ENCODE measurements around the gene C5orf47. TPM values are rescaled to one million over a fixed set of nuclear protein-coding genes. Genes with fewer than 3 reads are reported as not detected.
A peak's percentile ranks its signal among the peaks of the same experiment; 100 is the strongest.

C5orf47 gene
- polyA plus RNA-seq, 1 donor (not counting 4 experiments of a cell fraction or from before 2014, with no cell fraction given), result 0.03 TPM

- Histone ChIP-seq H2AFZ (ENCODE audit: control insufficient read depth, low read length) (peak overlapping the region; percentile 91), H3K36me3 (ENCODE audit: control insufficient read depth in 2 of 2, extremely low read depth in 1 of 2, insufficient read depth in 2 of 2, low read length in 2 of 2) (no peaks in the 10 kb centered on the region), H3K4me3 (ENCODE audit: control insufficient read depth in 2 of 3, extremely low read depth in 1 of 3, insufficient read depth in 2 of 3, low read depth in 1 of 3, low read length in 3 of 3) (peak overlapping the region; percentile 16 to 64 (median 50)), H3K9me1 (ENCODE audit: control insufficient read depth, extremely low read depth, insufficient read depth, low read length) (no peaks in the 10 kb centered on the region), H3K4me2 (ENCODE audit: control insufficient read depth, extremely low read depth, insufficient read depth, low read depth, low read length) (peak overlapping the region; percentile 87), H4K20me1 (ENCODE audit: control insufficient read depth, extremely low read depth, insufficient read depth, low read length) (no peaks in the 10 kb centered on the region), H3K9me3 (ENCODE audit: control insufficient read depth, low read depth, low read length) (no peaks in the 10 kb centered on the region), H3K27me3 (ENCODE audit: control insufficient read depth, extremely low read depth, insufficient read depth, low read length) (no peaks in the 10 kb centered on the region), H3K79me2 (ENCODE audit: control insufficient read depth, insufficient read depth, low read length) (no peaks in the 10 kb centered on the region), H3K27ac (ENCODE audit: control insufficient read depth, insufficient read depth, low read length) (no peak overlapping the region), H3K4me1 (ENCODE audit: control insufficient read depth, extremely low read depth, insufficient read depth, low read length) (peaks cover 5% of the 10 kb centered on the region), H3K9ac (ENCODE audit: control insufficient read depth, extremely low read depth, insufficient read depth, low read length) (peak overlapping the region; percentile 3)
- FAIRE-seq, result no peak
- TF ChIP-seq CTCF (optimal IDR thresholded peaks at IDR 0.05 in 1 of 3, IDR thresholded peaks at IDR 0.05 in 1 of 3, conservative IDR thresholded peaks at IDR 0.05 in 1 of 3; ENCODE audit: extremely low read depth in 1 of 3, insufficient read depth in 2 of 3, low read length in 3 of 3) (peak; percentile 88 to 89 (median 88)), EZH2 (IDR thresholded peaks at IDR 0.05; ENCODE audit: low read length) (no peak)
- dilution Hi-C loops (cut with MboI; ENCODE audit: extremely low pct_ligation_motif_present, low sequenced_read_pairs), result no loop called here
- peak; percentile 33 for DNase-seq (ENCODE audit: low read depth, low spot score)
Measured at GRCh38 chr5:173972925-173973615, 15.9 kb upstream of the C5orf47 start.

- peak overlapping the region; percentile 3 for H3K9ac ChIP-seq (ENCODE audit: control insufficient read depth, extremely low read depth, insufficient read depth, low read length)
- no peaks in the 10 kb centered on the region for H3K9me1 ChIP-seq (ENCODE audit: control insufficient read depth, extremely low read depth, insufficient read depth, low read length)
- dilution Hi-C loops (cut with MboI; ENCODE audit: extremely low pct_ligation_motif_present, low sequenced_read_pairs), result no loop called here
- H3K4me3 ChIP-seq (ENCODE audit: control insufficient read depth in 2 of 3, extremely low read depth in 1 of 3, insufficient read depth in 2 of 3, low read depth in 1 of 3, low read length in 3 of 3), result peak overlapping the region; percentile 16 to 64 (median 50)
- FAIRE-seq (no peak), DNase-seq (ENCODE audit: low read depth, low spot score) (no peak)
- H3K4me2 ChIP-seq (ENCODE audit: control insufficient read depth, extremely low read depth, insufficient read depth, low read depth, low read length), result peak overlapping the region; percentile 87
- no peaks in the 10 kb centered on the region for H3K79me2 ChIP-seq (ENCODE audit: control insufficient read depth, insufficient read depth, low read length)
- H3K36me3 ChIP-seq (ENCODE audit: control insufficient read depth in 2 of 2, extremely low read depth in 1 of 2, insufficient read depth in 2 of 2, low read length in 2 of 2), result no peaks in the 10 kb centered on the region
- H2AFZ ChIP-seq (ENCODE audit: control insufficient read depth, low read length), result peak overlapping the region; percentile 91
- peaks cover 5% of the 10 kb centered on the region for H3K4me1 ChIP-seq (ENCODE audit: control insufficient read depth, extremely low read depth, insufficient read depth, low read length)
- H4K20me1 ChIP-seq (ENCODE audit: control insufficient read depth, extremely low read depth, insufficient read depth, low read length), result no peaks in the 10 kb centered on the region
- H3K9me3 ChIP-seq (ENCODE audit: control insufficient read depth, low read depth, low read length), result no peaks in the 10 kb centered on the region
- no peak for TF ChIP-seq EZH2 (IDR thresholded peaks at IDR 0.05; ENCODE audit: low read length)
- no peak for TF ChIP-seq CTCF (optimal IDR thresholded peaks at IDR 0.05 in 1 of 3, IDR thresholded peaks at IDR 0.05 in 1 of 3, conservative IDR thresholded peaks at IDR 0.05 in 1 of 3; ENCODE audit: extremely low read depth in 1 of 3, insufficient read depth in 2 of 3, low read length in 3 of 3)
- no peaks in the 10 kb centered on the region for H3K27me3 ChIP-seq (ENCODE audit: control insufficient read depth, extremely low read depth, insufficient read depth, low read length)
- H3K27ac ChIP-seq (ENCODE audit: control insufficient read depth, insufficient read depth, low read length), result no peak overlapping the region
Measured at GRCh38 chr5:173973616-173973969, 15.4 kb upstream of the C5orf47 start.

Data from keratinocyte (primary cell).